ENCODE measurements around the gene SPN.
"Not testable (repeated sequence)": the region's sequence is repeated elsewhere in the genome, so short reads cannot be mapped to it uniquely, and the experiment has no call there.

Gene SPN

GRCh38 chr16:29699324-29700219, 36.5 kb downstream of the SPN start:
- H3K4me1 ChIP-seq = no peaks in the 10 kb centered on the region; the same call in 1 of the 2 replicates
- no peak for TF ChIP-seq CTCF (IDR thresholded peaks at IDR 0.05; ENCODE audit: low read depth, low read length)
- no peaks in the 10 kb centered on the region for H3K27me3 ChIP-seq
- H3K4me3 ChIP-seq (ENCODE audit: low read depth, low read length) = no peak overlapping the region
- DNase-seq = no peak
- no peaks in the 10 kb centered on the region for H3K9me3 ChIP-seq
- peaks cover 11% of the 10 kb centered on the region for H3K36me3 ChIP-seq

- DNase-seq = peak; percentile 79
- Histone ChIP-seq H3K36me3 (peaks cover 7% of the 10 kb centered on the region), H3K9me3 (no peaks in the 10 kb centered on the region), H3K4me1 (no peaks in the 10 kb centered on the region; the same call in 1 of the 2 replicates), H3K27me3 (no peaks in the 10 kb centered on the region), H3K4me3 (ENCODE audit: low read depth, low read length) (peak overlapping the region; percentile 40)
- TF ChIP-seq CTCF (IDR thresholded peaks at IDR 0.05; ENCODE audit: low read depth, low read length) = peak; percentile 88
These were observed 37.4 kb downstream of the SPN start for GRCh38 chr16:29700253-29700987.

DNA sequence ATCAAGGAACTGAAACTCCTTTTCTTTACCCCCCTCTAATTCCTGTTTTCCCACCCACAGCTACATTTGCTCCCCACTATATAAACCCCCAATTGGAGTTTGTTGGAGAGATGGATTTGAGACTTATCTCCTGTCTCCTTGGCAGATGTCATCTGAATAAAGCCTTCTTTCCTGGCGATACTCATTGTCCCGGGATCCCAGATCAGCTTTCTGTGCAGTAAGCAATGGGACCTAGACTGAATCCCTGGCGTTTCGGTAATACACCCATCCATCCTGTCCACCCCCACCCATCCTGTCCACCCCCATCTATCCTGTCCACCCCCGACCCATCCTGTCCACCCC, 38.1 kb downstream of the SPN start:
- TF ChIP-seq CTCF (IDR thresholded peaks at IDR 0.05; ENCODE audit: low read depth, low read length) = no peak
- no peak for DNase-seq
- Histone ChIP-seq H3K9me3 (no peaks in the 10 kb centered on the region), H3K36me3 (peaks cover 7% of the 10 kb centered on the region), H3K4me1 (no peaks in the 10 kb centered on the region; the same call in 1 of the 2 replicates), H3K4me3 (ENCODE audit: low read depth, low read length) (no peak overlapping the region), H3K27me3 (no peaks in the 10 kb centered on the region)

DNA sequence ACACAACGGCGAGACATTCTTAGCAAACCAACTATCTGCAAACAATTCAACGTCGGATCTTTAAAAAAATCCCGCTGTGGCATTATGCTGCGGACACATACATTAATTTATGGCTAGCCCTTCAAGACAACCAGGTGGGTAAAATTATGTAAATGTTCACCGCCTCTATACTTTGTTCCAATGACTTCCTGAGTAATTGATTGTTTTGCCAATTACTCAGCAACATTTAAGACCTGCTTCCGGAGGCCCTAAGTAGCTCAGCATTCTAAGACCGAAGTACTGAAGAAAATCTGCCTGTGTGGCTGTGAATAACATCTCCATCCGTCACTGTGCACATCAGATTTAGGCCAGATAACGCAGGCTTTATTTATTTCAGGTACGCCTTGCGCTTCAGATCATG, 39.2 kb downstream of the SPN start:
- DNase-seq = no peak
- Histone ChIP-seq H3K4me1 (no peaks in the 10 kb centered on the region; the same call in 1 of the 2 replicates), H3K4me3 (ENCODE audit: low read depth, low read length) (no peak overlapping the region), H3K27me3 (no peaks in the 10 kb centered on the region), H3K36me3 (peaks cover 3% of the 10 kb centered on the region), H3K9me3 (no peaks in the 10 kb centered on the region)
- TF ChIP-seq CTCF (IDR thresholded peaks at IDR 0.05; ENCODE audit: low read depth, low read length) = no peak

- no peaks in the 10 kb centered on the region for H3K36me3 ChIP-seq
- TF ChIP-seq CTCF (IDR thresholded peaks at IDR 0.05; ENCODE audit: low read depth, low read length) = no peak
- no peak overlapping the region for H3K4me3 ChIP-seq (ENCODE audit: low read depth, low read length)
- H3K4me1 ChIP-seq = peaks cover 2% of the 10 kb centered on the region; the same call in 1 of the 2 replicates
- no peaks in the 10 kb centered on the region for H3K9me3 ChIP-seq
- H3K27me3 ChIP-seq = no peaks in the 10 kb centered on the region
- no peak for DNase-seq
These were observed 42.0 kb downstream of the SPN start for GRCh38 chr16:29705030-29705429.

DNA sequence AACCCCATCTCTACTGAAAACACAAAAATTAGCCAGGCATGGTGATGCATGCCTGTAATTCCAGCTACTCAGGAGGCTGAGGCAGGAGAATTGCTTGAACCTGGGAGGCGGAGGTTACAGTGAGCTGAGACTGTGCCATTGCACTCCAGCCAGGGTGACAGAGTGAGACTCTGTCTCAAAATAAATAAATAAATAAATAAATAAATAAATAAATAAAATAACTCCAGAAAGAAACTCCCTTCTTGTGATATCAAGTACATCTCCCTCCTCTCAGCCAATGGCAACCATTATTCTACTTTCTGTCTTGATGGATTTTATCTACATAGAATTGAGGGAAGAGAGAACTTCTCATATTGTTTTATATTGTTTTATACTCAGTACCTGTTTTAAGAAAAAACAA, 44.1 kb downstream of the SPN start:
- not testable (repeated sequence) for H3K36me3 ChIP-seq; H3K4me1 ChIP-seq; H3K4me3 ChIP-seq (ENCODE audit: low read depth, low read length); H3K27me3 ChIP-seq; DNase-seq; H3K9me3 ChIP-seq
